ENCODE data around the gene DSE. TPM values are rescaled to one million over a fixed set of nuclear protein-coding genes. Genes with fewer than 3 reads are reported as not detected.

DSE gene
- total RNA-seq, 1 donor from 2014 or later, result 23.4 TPM

GRCh38 chr6:116461932-116462885 lies 91.5 kb downstream of the DSE start:
- peak; percentile 84 for ATAC-seq (ENCODE audit: low read depth)
- H3K4me3 Mint-ChIP-seq, result peak overlapping the region; percentile 84
- CTCF ChIA-PET, result interaction anchor here (0.7 kb wide), 1 partner anchor 12 kb away, joined by 3 read pairs; no protein-coding TSS in a partner anchor

GRCh38 chr6:116463301-116463700 lies 92.6 kb downstream of the DSE start:
- TF ChIP-seq, protein P1, sequence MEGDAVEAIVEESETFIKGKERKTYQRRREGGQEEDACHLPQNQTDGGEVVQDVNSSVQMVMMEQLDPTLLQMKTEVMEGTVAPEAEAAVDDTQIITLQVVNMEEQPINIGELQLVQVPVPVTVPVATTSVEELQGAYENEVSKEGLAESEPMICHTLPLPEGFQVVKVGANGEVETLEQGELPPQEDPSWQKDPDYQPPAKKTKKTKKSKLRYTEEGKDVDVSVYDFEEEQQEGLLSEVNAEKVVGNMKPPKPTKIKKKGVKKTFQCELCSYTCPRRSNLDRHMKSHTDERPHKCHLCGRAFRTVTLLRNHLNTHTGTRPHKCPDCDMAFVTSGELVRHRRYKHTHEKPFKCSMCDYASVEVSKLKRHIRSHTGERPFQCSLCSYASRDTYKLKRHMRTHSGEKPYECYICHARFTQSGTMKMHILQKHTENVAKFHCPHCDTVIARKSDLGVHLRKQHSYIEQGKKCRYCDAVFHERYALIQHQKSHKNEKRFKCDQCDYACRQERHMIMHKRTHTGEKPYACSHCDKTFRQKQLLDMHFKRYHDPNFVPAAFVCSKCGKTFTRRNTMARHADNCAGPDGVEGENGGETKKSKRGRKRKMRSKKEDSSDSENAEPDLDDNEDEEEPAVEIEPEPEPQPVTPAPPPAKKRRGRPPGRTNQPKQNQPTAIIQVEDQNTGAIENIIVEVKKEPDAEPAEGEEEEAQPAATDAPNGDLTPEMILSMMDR (IDR thresholded peaks at IDR 0.05), result no peak
- no peak for ATAC-seq (ENCODE audit: low read depth)
- peak overlapping the region; percentile 84 for H3K27ac Mint-ChIP-seq
- POLR2A ChIA-PET, result interaction anchor here (1.2 to 2.4 kb wide), 3 partner anchors 58 to 184 kb away, joined by 3 to 8 read pairs (median 4); partner anchors contain the start of genes RWDD1 and TSPYL1
- H3K4me3 Mint-ChIP-seq, result peak overlapping the region; percentile 84
- H3K36me3 Mint-ChIP-seq (ENCODE audit: low read depth), result no peaks in the 10 kb centered on the region
- CTCF ChIA-PET, result interaction anchor here (1.1 to 1.6 kb wide), 2 partner anchors 72 to 176 kb away, joined by 3 to 4 read pairs; no protein-coding TSS in a partner anchor
- no peak for DNase-seq
- intact Hi-C loops (cut with micrococcal nuclease), result loop anchor here (2.0 to 10.0 kb wide), 7 partner anchors 18 to 448 kb away; partner anchors contain the start of genes KPNA5, NT5DC1 and RWDD1
- H3K9me3 Mint-ChIP-seq, result no peaks in the 10 kb centered on the region
- H3K4me1 Mint-ChIP-seq, result peaks cover 68% of the 10 kb centered on the region
- no peaks in the 10 kb centered on the region for H3K27me3 Mint-ChIP-seq

More at GRCh38 chr6:116461932-116462885, 91.5 kb downstream of the DSE start:
- Mint-ChIP-seq H3K4me1 (peaks cover 59% of the 10 kb centered on the region), H3K27ac (peak overlapping the region; percentile 93), H3K27me3 (no peaks in the 10 kb centered on the region), H3K36me3 (ENCODE audit: low read depth) (no peaks in the 10 kb centered on the region), H3K9me3 (no peaks in the 10 kb centered on the region)
- POLR2A ChIA-PET, result interaction anchor here (0.6 to 2.4 kb wide), 7 partner anchors 10 to 183 kb away, joined by 3 to 8 read pairs (median 4); partner anchors contain the start of genes RWDD1 and TSPYL1
- intact Hi-C loops (cut with micrococcal nuclease), result loop anchor here (1.0 to 10.0 kb wide), 9 partner anchors 11 to 447 kb away; partner anchors contain the start of genes DSE, KPNA5, NT5DC1 and RWDD1
- peak; percentile 68 for DNase-seq
- TF ChIP-seq, protein P1 (IDR thresholded peaks at IDR 0.05), result no peak

- CTCF ChIA-PET, result interaction anchor here (1.0 to 1.1 kb wide), 2 partner anchors 19 to 20 kb away, joined by 3 read pairs; no protein-coding TSS in a partner anchor
- Mint-ChIP-seq H3K4me1 (peaks cover 72% of the 10 kb centered on the region), H3K9me3 (no peaks in the 10 kb centered on the region), H3K27ac (peak overlapping the region; percentile 91), H3K27me3 (no peaks in the 10 kb centered on the region), H3K4me3 (peak overlapping the region; percentile 63), H3K36me3 (ENCODE audit: low read depth) (no peaks in the 10 kb centered on the region)
- DNase-seq (no peak), ATAC-seq (ENCODE audit: low read depth) (peak; percentile 28)
- POLR2A ChIA-PET, result interaction anchor here (0.9 to 1.2 kb wide), 2 partner anchors 55 to 185 kb away, joined by 3 to 4 read pairs; partner anchors contain the start of gene TSPYL1
- intact Hi-C loops (cut with micrococcal nuclease), result loop anchor here (1.0 to 10.0 kb wide), 4 partner anchors 11 to 450 kb away; partner anchors contain the start of gene ZUP1
- TF ChIP-seq, protein P1 (IDR thresholded peaks at IDR 0.05), result no peak
Observed at GRCh38 chr6:116465246-116465645, 94.5 kb downstream of the DSE start.

DNA sequence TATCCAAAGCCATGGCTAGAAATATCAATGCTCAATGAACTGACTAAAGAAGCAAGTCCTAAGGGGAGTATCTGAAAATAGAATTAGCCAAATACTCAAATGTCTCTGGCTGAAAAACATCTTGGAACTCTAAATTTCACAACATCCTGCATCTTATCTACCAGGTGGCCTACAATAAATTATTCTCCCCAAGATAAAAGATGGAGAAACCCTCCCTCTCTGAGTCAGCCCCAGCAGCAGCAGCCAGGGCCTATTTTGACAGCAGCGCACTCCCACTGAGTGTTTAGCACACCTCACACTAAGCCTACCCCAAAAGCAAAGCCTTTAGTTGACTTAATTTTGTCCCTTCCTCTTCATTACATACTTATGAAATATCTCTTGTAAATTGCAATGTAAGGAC lies 96.3 kb downstream of the DSE start:
- ATAC-seq (ENCODE audit: low read depth) (no peak), DNase-seq (no peak)
- peak overlapping the region; percentile 80 for H3K27ac Mint-ChIP-seq
- TF ChIP-seq, protein P1 (IDR thresholded peaks at IDR 0.05), result no peak
- peaks cover 59% of the 10 kb centered on the region for H3K4me1 Mint-ChIP-seq
- CTCF ChIA-PET, result no interaction called here
- POLR2A ChIA-PET, result no interaction called here
- intact Hi-C loops (cut with micrococcal nuclease), result loop anchor here (10.0 kb wide), 1 partner anchor 452 kb away; no protein-coding TSS in a partner anchor
- H3K4me3 Mint-ChIP-seq, result no peak overlapping the region
- no peaks in the 10 kb centered on the region for H3K27me3 Mint-ChIP-seq
- no peaks in the 10 kb centered on the region for H3K36me3 Mint-ChIP-seq (ENCODE audit: low read depth)
- H3K9me3 Mint-ChIP-seq, result no peaks in the 10 kb centered on the region
